Measurements from ENCODE around the gene MAZ. TPM values are rescaled to one million over a fixed set of nuclear protein-coding genes. Genes with fewer than 3 reads are reported as not detected.

The MAZ gene
- total and polyA plus RNA-seq, 2 of the 13 experiments (the other 11 are each of a cell fraction or from before 2014, with no cell fraction given) = 203 to 277 TPM

DNA sequence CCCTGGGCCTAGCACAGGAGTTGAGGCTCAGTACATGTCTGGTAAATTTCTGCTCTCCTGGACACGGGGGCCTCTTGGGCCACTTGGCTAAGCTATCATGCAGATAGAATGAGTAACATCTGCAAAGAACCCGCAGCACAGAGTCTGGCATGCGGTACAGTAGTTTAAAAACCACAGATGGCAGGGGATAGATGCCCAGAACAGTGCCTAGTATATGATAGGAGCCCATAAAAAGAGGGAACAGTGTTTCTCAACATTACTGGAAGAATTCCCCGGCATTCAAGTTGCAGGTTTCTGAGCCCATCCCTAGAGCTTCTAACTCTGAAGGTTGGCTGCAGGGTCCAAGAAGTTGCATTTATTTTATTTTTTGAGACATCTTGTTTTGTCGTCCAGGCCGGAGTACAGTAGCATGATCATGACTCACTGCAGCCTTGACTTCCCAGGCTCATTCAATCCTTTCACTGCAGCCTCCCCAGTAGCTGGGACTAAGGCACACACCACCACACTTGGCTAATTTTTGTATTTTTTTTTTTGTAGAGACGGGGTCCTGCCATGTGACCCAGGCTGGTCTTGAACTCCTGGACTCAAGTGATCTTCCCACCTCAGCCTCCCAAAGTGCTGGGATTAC, 50.9 kb downstream of the MAZ start (continued):
- 0 out of 2 replicates have a peak, but pooled peaks have one; percentile 10 for TF ChIP-seq POLR2AphosphoS5 (IDR thresholded peaks at IDR 0.05; ENCODE audit: low read depth, low read length)
- no peak for TF ChIP-seq NR2C2 (CRISPR knock-in tag; IDR thresholded peaks at IDR 0.05; ENCODE audit: borderline replicate concordance)
- no peak for TF ChIP-seq ZIK1 (CRISPR knock-in tag; IDR thresholded peaks at IDR 0.05; ENCODE audit: borderline replicate concordance, low read depth)

DNA sequence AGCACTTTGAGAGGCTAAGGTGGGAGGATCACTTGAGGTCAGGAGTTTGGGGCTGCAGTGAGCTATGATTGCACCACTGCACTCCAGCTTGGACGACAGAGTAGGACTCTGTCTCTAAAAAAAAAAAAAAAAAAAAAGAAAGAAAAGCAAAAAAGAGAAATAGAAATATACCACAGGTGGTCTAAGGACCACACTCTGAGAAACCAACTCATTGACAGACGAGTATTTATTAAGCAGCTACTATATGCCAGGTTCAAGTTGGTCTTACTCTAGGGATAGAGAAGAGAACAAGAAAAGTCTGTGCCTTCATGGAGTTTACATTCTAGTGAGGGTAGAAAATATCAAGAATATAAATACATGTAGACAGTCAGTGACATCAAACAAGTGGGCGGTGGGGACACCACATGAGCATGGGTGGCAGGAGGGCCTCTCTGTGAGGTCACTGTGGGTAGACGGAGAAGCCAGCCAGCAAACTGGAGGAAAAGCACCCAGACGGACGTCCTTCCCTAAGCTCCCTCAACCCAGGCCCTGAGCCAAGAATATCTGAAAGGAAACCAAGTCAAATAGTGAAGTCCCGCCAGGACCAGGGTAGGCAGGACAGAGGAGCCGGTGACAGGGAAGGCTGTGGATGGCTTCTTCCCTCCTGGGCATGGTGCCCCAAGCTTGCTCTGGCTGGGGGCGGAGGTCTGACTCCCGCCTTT, 52.0 kb downstream of the MAZ start:
- H4K20me1 ChIP-seq (ENCODE audit: insufficient read depth, low read length) = no peaks in the 10 kb centered on the region; the same call in 1 of the 2 replicates
- BruUV-seq (replicated peaks) = no TSS peak
- H3K79me2 ChIP-seq (ENCODE audit: insufficient read depth, low read length) = peaks cover 13% of the 10 kb centered on the region
- H3K27me3 ChIP-seq (ENCODE audit: control insufficient read depth in 1 of 2, insufficient read depth in 2 of 2, low read length in 2 of 2) = no peaks in the 10 kb centered on the region; a peak in 1 of 5 replicates
- H2AFZ ChIP-seq (ENCODE audit: low read length) = no peak overlapping the region
- H3K27ac ChIP-seq (ENCODE audit: extremely low read length, insufficient read depth, low read length) = no peak overlapping the region
- POLR2A ChIA-PET = interaction anchor here (0.6 to 2.9 kb wide), 5 partner anchors 10 to 51 kb away, joined by 3 to 6 read pairs (median 6); partner anchors contain the start of gene PAGR1
- H3K4me1 ChIP-seq (ENCODE audit: insufficient read depth, low read length) = peaks cover 16% of the 10 kb centered on the region
- no peak overlapping the region for H3K9ac ChIP-seq (ENCODE audit: insufficient read depth, low read depth, low read length)
- no peak overlapping the region for H3K4me2 ChIP-seq (ENCODE audit: low read depth, low read length)
- no peaks in the 10 kb centered on the region for H3K9me3 ChIP-seq (ENCODE audit: low read length)
- DNase-seq (ENCODE audit: low spot score) = no peak
- H3K4me3 ChIP-seq (replicated peaks in 1 of 3; ENCODE audit: insufficient read depth in 1 of 3, low read depth in 2 of 3, low read length in 3 of 3) = no peak overlapping the region
- CTCF ChIA-PET (ENCODE audit: low intra/inter-chr PET ratio, low total read pairs) = no interaction called here
- WGBS (ENCODE audit: low lambda C conversion rate) = 93% methylated on average over 10 of the region's 10 CpGs
- no peak for ATAC-seq
- no peak for FAIRE-seq
- intact Hi-C loops (cut with micrococcal nuclease; ENCODE audit: unreplicated experiment) (no loop called here), in situ Hi-C loops (cut with HindIII; ENCODE audit: extremely low pct_ligation_motif_present, low pct_unique_long_range_greater_than_20kb) (no loop called here)
- H3K36me3 ChIP-seq (replicated peaks in 1 of 2; ENCODE audit: control insufficient read depth in 1 of 2, insufficient read depth in 2 of 2, low read length in 2 of 2) = peaks cover 6 to 13% of the 10 kb centered on the region in 2 experiments; a peak in 4 of 5 replicates
- TF ChIP-seq, protein P1, sequence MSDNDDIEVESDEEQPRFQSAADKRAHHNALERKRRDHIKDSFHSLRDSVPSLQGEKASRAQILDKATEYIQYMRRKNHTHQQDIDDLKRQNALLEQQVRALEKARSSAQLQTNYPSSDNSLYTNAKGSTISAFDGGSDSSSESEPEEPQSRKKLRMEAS (IDR thresholded peaks at IDR 0.05) = no peak
- TF ChIP-seq CENPX (CRISPR knock-in tag; IDR thresholded peaks at IDR 0.05) = no peak
- TF ChIP-seq, protein P2, sequence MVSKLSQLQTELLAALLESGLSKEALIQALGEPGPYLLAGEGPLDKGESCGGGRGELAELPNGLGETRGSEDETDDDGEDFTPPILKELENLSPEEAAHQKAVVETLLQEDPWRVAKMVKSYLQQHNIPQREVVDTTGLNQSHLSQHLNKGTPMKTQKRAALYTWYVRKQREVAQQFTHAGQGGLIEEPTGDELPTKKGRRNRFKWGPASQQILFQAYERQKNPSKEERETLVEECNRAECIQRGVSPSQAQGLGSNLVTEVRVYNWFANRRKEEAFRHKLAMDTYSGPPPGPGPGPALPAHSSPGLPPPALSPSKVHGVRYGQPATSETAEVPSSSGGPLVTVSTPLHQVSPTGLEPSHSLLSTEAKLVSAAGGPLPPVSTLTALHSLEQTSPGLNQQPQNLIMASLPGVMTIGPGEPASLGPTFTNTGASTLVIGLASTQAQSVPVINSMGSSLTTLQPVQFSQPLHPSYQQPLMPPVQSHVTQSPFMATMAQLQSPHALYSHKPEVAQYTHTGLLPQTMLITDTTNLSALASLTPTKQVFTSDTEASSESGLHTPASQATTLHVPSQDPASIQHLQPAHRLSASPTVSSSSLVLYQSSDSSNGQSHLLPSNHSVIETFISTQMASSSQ (IDR thresholded peaks at IDR 0.05; ENCODE audit: low read depth) = no peak
- TF ChIP-seq, protein P2 (CRISPR knock-in tag; IDR thresholded peaks at IDR 0.05; ENCODE audit: borderline replicate concordance) = no peak
- no peak for TF ChIP-seq CCDC6 (CRISPR knock-in tag; IDR thresholded peaks at IDR 0.05)
- TF ChIP-seq ELF4 (CRISPR knock-in tag; IDR thresholded peaks at IDR 0.05; ENCODE audit: borderline replicate concordance) = no peak
- TF ChIP-seq, protein P3, sequence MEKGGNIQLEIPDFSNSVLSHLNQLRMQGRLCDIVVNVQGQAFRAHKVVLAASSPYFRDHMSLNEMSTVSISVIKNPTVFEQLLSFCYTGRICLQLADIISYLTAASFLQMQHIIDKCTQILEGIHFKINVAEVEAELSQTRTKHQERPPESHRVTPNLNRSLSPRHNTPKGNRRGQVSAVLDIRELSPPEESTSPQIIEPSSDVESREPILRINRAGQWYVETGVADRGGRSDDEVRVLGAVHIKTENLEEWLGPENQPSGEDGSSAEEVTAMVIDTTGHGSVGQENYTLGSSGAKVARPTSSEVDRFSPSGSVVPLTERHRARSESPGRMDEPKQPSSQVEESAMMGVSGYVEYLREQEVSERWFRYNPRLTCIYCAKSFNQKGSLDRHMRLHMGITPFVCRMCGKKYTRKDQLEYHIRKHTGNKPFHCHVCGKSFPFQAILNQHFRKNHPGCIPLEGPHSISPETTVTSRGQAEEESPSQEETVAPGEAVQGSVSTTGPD (CRISPR knock-in tag; IDR thresholded peaks at IDR 0.05) = no peak
- TF ChIP-seq ZNF660 (CRISPR knock-in tag; IDR thresholded peaks at IDR 0.05; ENCODE audit: borderline replicate concordance, low read depth) = no peak
- TF ChIP-seq ESRRA (CRISPR knock-in tag; IDR thresholded peaks at IDR 0.05; ENCODE audit: low read depth) = no peak
- no peak for TF ChIP-seq EZH2 (conservative IDR thresholded peaks at IDR 0.05; ENCODE audit: low read depth, low read length)
- TF ChIP-seq TRIM24 (CRISPR knock-in tag; IDR thresholded peaks at IDR 0.05) = no peak
- TF ChIP-seq ZNF709 (CRISPR knock-in tag; IDR thresholded peaks at IDR 0.05) = no peak
- TF ChIP-seq SETDB1 (CRISPR knock-in tag; IDR thresholded peaks at IDR 0.05; ENCODE audit: borderline replicate concordance) = no peak
- TF ChIP-seq ZNF326 (CRISPR knock-in tag; IDR thresholded peaks at IDR 0.05; ENCODE audit: borderline replicate concordance) = no peak

Data from HepG2 (cell line).